Activated CD4-positive, alpha-beta T cell treated with anti-CD3 and anti-CD28 coated beads, Interleukin-2, amount 50 U/mL, for 16 hours (primary cell): ENCODE data around the gene BCL2L15.
A peak's percentile ranks its signal among the peaks of the same experiment; 100 is the strongest.

Experiments used
- DNase-seq: peaks from one replicate; pipeline ENCODE4 v3.0.0-alpha.2; 2020

Gene BCL2L15

GRCh38 chr1:113904674-113905434, 17.5 kb upstream of the BCL2L15 start, which contains the start of the genes AP4B1 and DCLRE1B:
Gene AP4B1, minus strand, starts transcription at chr1:113904799. Its CDS starts 82 bp downstream, at chr1:113904717.
Gene DCLRE1B, plus strand, starts transcription at chr1:113905326. Its CDS starts 261 bp downstream, at chr1:113905587.
- peak; percentile 100 for DNase-seq

DNA sequence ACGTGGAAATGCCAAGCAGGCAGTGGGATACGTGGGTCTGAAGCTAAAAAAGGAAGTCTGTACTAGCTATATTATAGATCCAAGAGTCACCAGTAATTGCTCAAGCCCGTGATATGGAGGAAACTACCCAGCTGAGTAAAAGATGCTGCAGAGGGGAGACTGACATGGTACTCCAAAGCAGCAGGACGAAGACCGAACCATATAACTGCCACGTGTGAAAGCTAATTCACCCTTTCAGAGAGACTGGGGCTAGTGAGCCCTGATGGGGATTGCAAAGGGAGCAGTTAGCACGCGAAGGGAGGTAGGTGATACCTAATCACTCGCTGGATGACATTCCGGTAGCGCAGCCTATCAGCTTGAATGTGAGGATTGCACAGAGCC, 16.9 kb upstream of the BCL2L15 start:
- DNase-seq, result no peak

- DNase-seq, result peak; percentile 18
Measured at GRCh38 chr1:113903501-113904292, 16.3 kb upstream of the BCL2L15 start.

DNA sequence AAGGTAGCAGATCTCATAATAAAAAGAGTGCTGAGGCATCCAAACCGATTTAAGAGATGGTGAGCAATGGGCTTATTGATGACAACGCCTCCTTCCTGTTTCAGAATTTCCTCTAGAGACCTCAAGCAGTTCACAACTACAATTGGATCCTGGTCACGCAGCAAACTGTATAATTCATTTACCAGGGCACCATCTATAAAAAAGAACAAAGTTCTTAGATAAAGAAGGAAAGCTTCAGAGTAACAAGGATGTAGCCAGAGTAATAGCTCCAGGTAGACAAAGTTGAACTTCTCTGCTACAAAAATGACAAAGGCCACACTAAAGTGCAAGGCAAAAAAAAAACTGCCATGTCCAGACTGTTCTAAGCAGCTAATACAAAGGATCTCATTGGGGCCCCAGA, 13.8 kb upstream of the BCL2L15 start:
- DNase-seq, result peak; percentile 11

DNA sequence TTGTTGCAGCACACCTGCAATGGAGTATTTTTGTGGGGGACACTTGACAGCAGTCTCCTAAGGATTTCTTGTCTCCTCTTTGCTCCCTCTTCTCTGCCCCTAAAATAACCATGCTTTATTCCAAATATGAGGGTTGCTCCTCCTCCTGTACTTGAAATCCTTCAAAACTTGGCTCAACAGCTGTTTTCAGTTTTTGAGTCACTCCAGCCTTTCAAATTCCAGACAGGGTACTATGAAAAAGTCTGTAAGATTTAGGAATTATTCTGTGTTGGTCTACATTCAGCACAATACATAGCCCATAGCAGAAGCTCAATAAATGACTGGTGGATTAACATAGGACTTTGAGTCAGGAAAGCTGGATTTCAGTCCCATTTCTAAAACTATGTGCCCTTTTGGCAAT, 11.7 kb upstream of the BCL2L15 start:
- DNase-seq, result no peak

DNA sequence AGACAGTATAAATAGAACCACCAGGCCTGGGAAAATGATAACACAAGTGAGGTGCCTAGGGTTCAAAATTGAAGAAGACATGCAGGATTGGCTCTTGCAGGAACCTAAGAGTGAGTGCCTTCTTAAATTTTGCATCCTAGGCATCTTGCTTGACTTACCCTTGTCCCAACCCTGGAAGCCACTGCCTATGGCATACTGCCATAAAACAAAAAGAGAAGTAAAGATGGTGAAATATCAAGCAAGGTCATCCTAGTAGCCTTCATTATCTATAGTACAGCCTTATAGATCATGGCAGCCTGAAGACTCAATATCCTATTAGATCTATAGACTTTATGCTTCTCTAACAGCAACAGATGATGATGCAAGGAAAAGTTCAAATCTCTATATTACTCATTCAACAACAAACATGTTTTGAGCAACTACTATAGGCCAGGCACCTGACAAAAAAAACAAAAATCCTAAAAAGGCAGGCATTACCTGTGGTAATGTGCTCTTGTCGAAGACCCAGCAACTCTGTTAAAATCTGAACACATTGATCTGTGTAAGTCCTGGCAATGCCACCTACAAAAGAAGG, 10.9 kb upstream of the BCL2L15 start:
- peak; percentile 21 for DNase-seq

- no peak for DNase-seq
Measured at GRCh38 chr1:113895961-113896360, 8.6 kb upstream of the BCL2L15 start.

DNA sequence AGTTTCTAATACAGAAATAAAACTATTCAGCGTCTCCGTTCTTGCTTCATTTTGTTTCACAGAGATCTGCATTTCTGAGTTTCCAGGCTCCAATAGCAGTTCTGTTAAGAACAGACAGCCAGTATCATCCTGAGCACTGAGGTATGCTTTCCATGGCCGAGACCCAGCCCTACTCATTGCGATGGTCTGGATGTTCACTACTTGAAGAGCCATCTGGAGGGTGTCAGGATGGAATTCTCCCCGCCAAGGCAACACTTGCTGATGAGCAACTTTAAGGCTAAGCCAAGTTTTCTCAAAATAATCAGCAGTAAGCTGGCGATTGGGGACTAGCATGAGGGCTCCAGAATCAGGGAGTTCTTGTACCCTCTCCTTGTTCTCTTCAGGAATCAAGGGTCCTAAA, 7.7 kb upstream of the BCL2L15 start:
- no peak for DNase-seq

GRCh38 chr1:113893267-113893666, 5.9 kb upstream of the BCL2L15 start:
- no peak for DNase-seq

- no peak for DNase-seq
Measured at GRCh38 chr1:113891631-113892220, 4.3 kb upstream of the BCL2L15 start.

DNA sequence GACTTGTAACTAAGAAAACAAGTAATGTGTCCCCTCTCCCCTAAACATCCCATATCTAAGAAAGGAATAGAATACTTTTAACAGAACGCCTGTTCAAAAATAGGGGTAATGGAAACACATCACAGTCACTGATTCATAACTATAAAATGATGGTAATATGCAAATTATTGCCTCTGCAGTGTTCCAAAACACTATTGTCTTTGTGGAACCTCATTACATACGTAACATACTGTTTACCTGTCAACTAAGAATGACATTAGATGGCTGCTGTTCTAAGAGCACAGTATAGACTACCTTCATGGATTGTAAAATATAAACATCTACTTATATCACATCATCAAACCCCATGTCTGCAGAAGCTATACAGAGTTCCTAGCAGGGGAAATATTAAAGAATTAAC, 3.4 kb upstream of the BCL2L15 start:
- no peak for DNase-seq

GRCh38 chr1:113886417-113887401, 672 bp downstream of the BCL2L15 start:
- no peak for DNase-seq

DNA sequence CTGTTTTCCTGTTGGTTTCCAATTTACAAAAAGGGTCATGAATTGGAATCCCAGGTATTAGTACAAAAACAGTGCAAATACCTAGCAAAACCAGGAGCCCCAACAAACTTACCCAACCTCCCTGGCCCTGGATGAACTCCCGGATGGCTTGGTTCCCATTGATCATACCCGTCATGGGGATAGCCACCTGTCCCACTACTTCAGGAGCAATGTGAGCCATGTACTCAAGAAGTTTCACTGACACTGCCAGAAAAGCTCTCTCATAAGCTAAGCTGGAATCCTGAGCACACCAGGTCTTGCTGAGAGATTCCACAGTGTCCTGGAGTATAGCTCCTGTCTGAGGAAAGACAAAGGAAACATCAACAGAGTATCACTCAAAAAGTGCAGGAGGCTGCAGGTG, 5.7 kb downstream of the BCL2L15 start:
- no peak for DNase-seq

- no peak for DNase-seq
Measured at GRCh38 chr1:113879739-113880038, 7.7 kb downstream of the BCL2L15 start.

- no peak for DNase-seq
Measured at GRCh38 chr1:113876176-113876575, 11.2 kb downstream of the BCL2L15 start.

DNA sequence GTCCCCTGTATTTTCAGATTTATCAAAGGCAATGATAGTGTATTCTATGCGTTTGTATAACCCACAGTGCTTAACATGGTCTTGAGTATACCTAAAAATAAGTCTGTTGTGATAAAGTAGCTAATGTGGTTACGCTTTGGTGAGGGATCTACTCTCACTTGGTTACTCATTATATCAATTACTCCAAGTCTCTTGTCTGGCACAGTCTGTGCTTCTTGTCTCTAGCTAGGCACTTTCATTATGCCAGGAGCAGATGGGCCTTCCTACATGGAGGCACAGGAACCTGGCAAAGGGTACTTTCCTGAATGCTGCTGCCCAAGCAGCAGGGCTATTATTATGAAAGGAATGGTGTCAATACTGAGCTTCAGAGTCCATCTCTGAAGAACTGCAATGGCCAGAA, 11.7 kb downstream of the BCL2L15 start:
- DNase-seq, result no peak

GRCh38 chr1:113874012-113874879, 13.1 kb downstream of the BCL2L15 start:
- peak; percentile 75 for DNase-seq

- DNase-seq, result peak; percentile 37
Measured at GRCh38 chr1:113872219-113872935, 15.0 kb downstream of the BCL2L15 start.

- peak; percentile 95 for DNase-seq
Measured at GRCh38 chr1:113871597-113872113, 15.7 kb downstream of the BCL2L15 start, which contains the start of gene PTPN22. Gene PTPN22, minus strand, starts transcription at chr1:113871712.

DNA sequence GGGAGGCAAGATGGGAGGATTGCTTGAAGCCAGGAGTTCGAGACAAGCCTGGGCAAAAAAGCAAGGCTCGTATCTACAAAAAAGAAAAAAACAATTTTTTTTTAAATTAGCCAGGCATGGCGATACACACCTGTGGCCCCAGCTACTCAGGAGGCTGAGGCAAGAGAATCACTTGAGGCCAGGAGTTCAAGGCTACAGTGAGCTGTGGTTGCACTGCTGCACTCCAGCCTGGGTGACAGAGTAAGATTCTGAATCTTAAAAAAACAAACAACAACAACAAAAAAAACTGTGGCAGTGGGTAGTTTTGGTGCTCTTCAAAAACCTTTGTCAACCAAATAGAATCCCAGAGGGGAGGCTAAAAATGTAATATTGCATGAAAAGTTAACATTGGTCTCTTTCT, 16.6 kb downstream of the BCL2L15 start:
- peak; percentile 23 for DNase-seq
